GM06990 (cell line): ENCODE measurements around the gene ETFB.

Source experiments
- DNase-seq: peaks from one replicate; pipeline ENCODE4 v3.0.0-alpha.2; 2011; ENCODE audit not compliant: insufficient read length; ENCODE audit errors: extremely low read depth
- H3K27me3 ChIP-seq: replicated peaks from 2 replicates; pipeline ENCODE4 v1.6.0; 2011; ENCODE audit warnings: low read length; ENCODE audit not compliant: control insufficient read depth, insufficient read depth
- H3K36me3 ChIP-seq: 2 replicates; pipeline ENCODE4 v1.5.1; 2011; ENCODE audit warnings: low read length; ENCODE audit not compliant: control insufficient read depth, insufficient read depth
- H3K4me3 ChIP-seq: replicated peaks from 2 replicates; pipeline ENCODE4 v1.5.1; 2011; ENCODE audit warnings: low read depth, mild to moderate bottlenecking, control low read depth, low read length
- CTCF ChIP-seq: IDR thresholded peaks from 2 replicates; pipeline ENCODE4 v1.5.1; 2011; ENCODE audit warnings: low read length, control low read depth, mild to moderate bottlenecking, inconsistent platforms; ENCODE audit not compliant: insufficient read depth, poor library complexity, severe bottlenecking

ETFB gene

DNA sequence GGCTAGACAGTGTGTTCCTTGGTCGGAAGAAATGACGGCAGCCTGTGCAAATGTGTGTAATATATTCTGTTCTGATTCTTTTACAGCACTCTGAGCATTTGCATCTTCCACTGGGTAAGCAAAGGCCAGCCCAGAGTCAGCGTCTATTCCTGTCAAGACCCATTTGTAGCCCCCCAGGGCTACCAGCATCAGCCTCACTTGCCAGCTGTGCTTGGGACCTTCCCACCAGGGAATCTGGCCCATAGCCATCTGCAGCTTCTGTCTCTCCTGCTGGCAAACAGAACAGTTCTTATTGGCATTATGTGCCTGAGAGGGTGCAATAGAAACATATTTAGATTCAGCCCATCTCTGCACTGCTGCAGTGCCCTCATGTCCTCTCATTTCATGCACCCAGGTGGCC lies 60.7 kb downstream of the ETFB start:
- Histone ChIP-seq H3K27me3 (no peaks in the 10 kb centered on the region), H3K4me3 (no peak overlapping the region), H3K36me3 (no peaks in the 10 kb centered on the region)
- no peak for TF ChIP-seq CTCF
- DNase-seq = no peak

DNA sequence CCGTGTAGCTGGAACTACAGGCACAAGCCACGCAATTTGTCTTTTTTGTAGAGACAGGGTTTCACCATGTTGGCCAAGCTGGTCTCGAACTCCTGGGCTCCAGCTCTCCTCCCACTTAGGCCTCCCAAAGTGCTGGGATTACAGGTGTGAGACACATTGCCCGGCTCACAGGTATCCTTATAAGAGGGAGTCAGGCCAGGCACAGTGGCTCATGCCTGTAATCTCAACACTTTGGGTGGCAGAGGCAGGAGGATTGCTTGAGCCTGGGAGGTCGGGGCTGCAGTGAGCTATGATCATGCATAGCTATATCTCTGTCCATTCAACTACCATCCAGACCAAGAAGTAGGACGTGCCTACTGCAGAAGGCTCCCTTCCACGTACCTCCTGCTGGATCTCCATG lies 64.9 kb downstream of the ETFB start:
- no peak for DNase-seq
- Histone ChIP-seq H3K36me3 (no peaks in the 10 kb centered on the region), H3K27me3 (no peaks in the 10 kb centered on the region; the same call in 1 of the 2 replicates), H3K4me3 (no peak overlapping the region)
- no peak for TF ChIP-seq CTCF

GRCh38 chr19:51297406-51297805 lies 68.8 kb downstream of the ETFB start:
- Histone ChIP-seq H3K4me3 (no peak overlapping the region), H3K36me3 (no peaks in the 10 kb centered on the region), H3K27me3 (no peaks in the 10 kb centered on the region; the same call in none of the 2 replicates)
- TF ChIP-seq CTCF = no peak
- DNase-seq = no peak

- DNase-seq = no peak
- Histone ChIP-seq H3K36me3 (no peaks in the 10 kb centered on the region), H3K4me3 (no peak overlapping the region), H3K27me3 (no peaks in the 10 kb centered on the region; the same call in none of the 2 replicates)
- peak; percentile 19 for TF ChIP-seq CTCF
These were observed 69.7 kb downstream of the ETFB start for GRCh38 chr19:51296336-51297093.

- Histone ChIP-seq H3K27me3 (peaks cover 2% of the 10 kb centered on the region), H3K4me3 (no peak overlapping the region), H3K36me3 (no peaks in the 10 kb centered on the region)
- no peak for DNase-seq
- no peak for TF ChIP-seq CTCF
These were observed 70.6 kb downstream of the ETFB start for GRCh38 chr19:51295382-51296126.
